ENCODE results near the gene NEUROD6. TPM values are rescaled to one million over a fixed set of nuclear protein-coding genes. Genes with fewer than 3 reads are reported as not detected.

NEUROD6 gene
- total and polyA plus RNA-seq, 2 donors (not counting 1 experiment from before 2014, with no cell fraction given) = not detected

- DNase-seq (ENCODE audit: low read depth in 2 of 2) = no peak
- Histone ChIP-seq H3K36me3 (ENCODE audit: control insufficient read depth, insufficient read depth, low read length) (no peaks in the 10 kb centered on the region), H2AFZ (ENCODE audit: low read length) (no peak overlapping the region), H3K27ac (ENCODE audit: insufficient read depth, low read length) (no peak overlapping the region), H3K4me1 (ENCODE audit: control insufficient read depth, extremely low read depth, insufficient read depth, low read length) (no peaks in the 10 kb centered on the region), H3K9ac (ENCODE audit: insufficient read depth, low read length) (no peak overlapping the region), H3K79me2 (ENCODE audit: control insufficient read depth, insufficient read depth, low read length) (no peaks in the 10 kb centered on the region), H3K4me3 (replicated peaks in 1 of 4; ENCODE audit: control extremely low read depth in 1 of 4, insufficient read depth in 1 of 4, low read depth in 3 of 4, low read length in 4 of 4) (no peak overlapping the region), H4K20me1 (ENCODE audit: control insufficient read depth, extremely low read depth, insufficient read depth, low read length) (no peaks in the 10 kb centered on the region), H3K27me3 (ENCODE audit: control insufficient read depth, insufficient read depth, low read length) (no peaks in the 10 kb centered on the region), H3K4me2 (ENCODE audit: extremely low read depth, insufficient read depth, low read length) (no peak overlapping the region), H3K9me3 (ENCODE audit: control insufficient read depth, insufficient read depth, low read depth, low read length) (no peaks in the 10 kb centered on the region)
- TF ChIP-seq CTCF (conservative IDR thresholded peaks at IDR 0.05 in 1 of 2, IDR thresholded peaks at IDR 0.05 in 1 of 2; ENCODE audit: low read depth in 1 of 2, low read length in 2 of 2) (no peak), EZH2 (IDR thresholded peaks at IDR 0.05; ENCODE audit: low read length, missing control alignments) (no peak)
Observed at GRCh38 chr7:31316876-31317275, 23.6 kb downstream of the NEUROD6 start.

- H3K27me3 ChIP-seq (ENCODE audit: control insufficient read depth, insufficient read depth, low read length) = no peaks in the 10 kb centered on the region
- no peaks in the 10 kb centered on the region for H3K4me1 ChIP-seq (ENCODE audit: control insufficient read depth, extremely low read depth, insufficient read depth, low read length)
- DNase-seq (ENCODE audit: low read depth in 2 of 2) = no peak
- H4K20me1 ChIP-seq (ENCODE audit: control insufficient read depth, extremely low read depth, insufficient read depth, low read length) = no peaks in the 10 kb centered on the region
- H3K36me3 ChIP-seq (ENCODE audit: control insufficient read depth, insufficient read depth, low read length) = no peaks in the 10 kb centered on the region
- no peak overlapping the region for H3K4me2 ChIP-seq (ENCODE audit: extremely low read depth, insufficient read depth, low read length)
- no peak overlapping the region for H3K9ac ChIP-seq (ENCODE audit: insufficient read depth, low read length)
- no peak overlapping the region for H3K4me3 ChIP-seq (replicated peaks in 1 of 4; ENCODE audit: control extremely low read depth in 1 of 4, insufficient read depth in 1 of 4, low read depth in 3 of 4, low read length in 4 of 4)
- H3K79me2 ChIP-seq (ENCODE audit: control insufficient read depth, insufficient read depth, low read length) = no peaks in the 10 kb centered on the region
- H3K9me3 ChIP-seq (ENCODE audit: control insufficient read depth, insufficient read depth, low read depth, low read length) = no peaks in the 10 kb centered on the region
- no peak overlapping the region for H3K27ac ChIP-seq (ENCODE audit: insufficient read depth, low read length)
- TF ChIP-seq EZH2 (IDR thresholded peaks at IDR 0.05; ENCODE audit: low read length, missing control alignments) (no peak), CTCF (conservative IDR thresholded peaks at IDR 0.05 in 1 of 2, IDR thresholded peaks at IDR 0.05 in 1 of 2; ENCODE audit: low read depth in 1 of 2, low read length in 2 of 2) (no peak)
- no peak overlapping the region for H2AFZ ChIP-seq (ENCODE audit: low read length)
Observed at GRCh38 chr7:31315758-31316157, 24.8 kb downstream of the NEUROD6 start.

GRCh38 chr7:31314781-31315180 lies 25.7 kb downstream of the NEUROD6 start:
- H3K27me3 ChIP-seq (ENCODE audit: control insufficient read depth, insufficient read depth, low read length) = no peaks in the 10 kb centered on the region
- H3K79me2 ChIP-seq (ENCODE audit: control insufficient read depth, insufficient read depth, low read length) = no peaks in the 10 kb centered on the region
- no peak overlapping the region for H3K4me3 ChIP-seq (replicated peaks in 1 of 4; ENCODE audit: control extremely low read depth in 1 of 4, insufficient read depth in 1 of 4, low read depth in 3 of 4, low read length in 4 of 4)
- H3K27ac ChIP-seq (ENCODE audit: insufficient read depth, low read length) = no peak overlapping the region
- TF ChIP-seq EZH2 (IDR thresholded peaks at IDR 0.05; ENCODE audit: low read length, missing control alignments) = no peak
- TF ChIP-seq CTCF (conservative IDR thresholded peaks at IDR 0.05 in 1 of 2, IDR thresholded peaks at IDR 0.05 in 1 of 2; ENCODE audit: low read depth in 1 of 2, low read length in 2 of 2) = no peak
- DNase-seq (ENCODE audit: low read depth in 2 of 2) = no peak
- no peak overlapping the region for H3K9ac ChIP-seq (ENCODE audit: insufficient read depth, low read length)
- H3K36me3 ChIP-seq (ENCODE audit: control insufficient read depth, insufficient read depth, low read length) = no peaks in the 10 kb centered on the region
- H2AFZ ChIP-seq (ENCODE audit: low read length) = no peak overlapping the region
- H3K9me3 ChIP-seq (ENCODE audit: control insufficient read depth, insufficient read depth, low read depth, low read length) = no peaks in the 10 kb centered on the region
- H3K4me2 ChIP-seq (ENCODE audit: extremely low read depth, insufficient read depth, low read length) = no peak overlapping the region
- H3K4me1 ChIP-seq (ENCODE audit: control insufficient read depth, extremely low read depth, insufficient read depth, low read length) = no peaks in the 10 kb centered on the region
- no peaks in the 10 kb centered on the region for H4K20me1 ChIP-seq (ENCODE audit: control insufficient read depth, extremely low read depth, insufficient read depth, low read length)
